SH-SY5Y (cell line): Measurements from ENCODE around the gene TRIM25.

Experiments used
- GATA2 ChIP-seq: IDR thresholded peaks from 2 replicates; pipeline ENCODE4 v1.6.1; 2011; ENCODE audit warnings: mild to moderate bottlenecking, low read depth, low read length
- GATA3 ChIP-seq: IDR thresholded peaks from 2 replicates; pipeline ENCODE4 v1.6.1; 2011; ENCODE audit warnings: low read depth, mild to moderate bottlenecking, low read length, moderate library complexity

DNA sequence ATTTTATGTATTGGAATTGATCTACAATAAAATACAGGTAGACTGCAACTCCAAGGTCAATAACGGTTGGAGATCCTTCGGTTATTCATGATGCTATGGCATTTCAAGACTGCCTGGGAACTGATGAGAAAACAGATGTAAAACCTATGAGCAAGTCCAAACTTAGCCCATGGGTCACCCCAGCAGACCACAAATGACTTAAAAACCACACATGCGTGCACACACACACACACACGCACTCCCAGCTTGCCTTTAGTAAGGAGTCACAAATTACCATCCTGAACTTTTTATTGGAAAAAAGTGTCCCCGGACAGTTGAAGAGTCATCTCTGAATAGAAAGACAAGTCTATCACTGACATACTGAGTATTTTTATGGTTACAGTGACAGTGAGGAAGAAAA, 26.7 kb downstream of the TRIM25 start:
- TF ChIP-seq GATA2 (no peak), GATA3 (no peak)
